A204.1 (cell line): ENCODE measurements around the gene GARIN5A.

Experiments
- FAIRE-seq: peaks from 2 replicates; lab custom pipeline; 2012; peaks lifted over from hg19 to GRCh38; lab: Jason Lieb, UNC

The GARIN5A gene

DNA sequence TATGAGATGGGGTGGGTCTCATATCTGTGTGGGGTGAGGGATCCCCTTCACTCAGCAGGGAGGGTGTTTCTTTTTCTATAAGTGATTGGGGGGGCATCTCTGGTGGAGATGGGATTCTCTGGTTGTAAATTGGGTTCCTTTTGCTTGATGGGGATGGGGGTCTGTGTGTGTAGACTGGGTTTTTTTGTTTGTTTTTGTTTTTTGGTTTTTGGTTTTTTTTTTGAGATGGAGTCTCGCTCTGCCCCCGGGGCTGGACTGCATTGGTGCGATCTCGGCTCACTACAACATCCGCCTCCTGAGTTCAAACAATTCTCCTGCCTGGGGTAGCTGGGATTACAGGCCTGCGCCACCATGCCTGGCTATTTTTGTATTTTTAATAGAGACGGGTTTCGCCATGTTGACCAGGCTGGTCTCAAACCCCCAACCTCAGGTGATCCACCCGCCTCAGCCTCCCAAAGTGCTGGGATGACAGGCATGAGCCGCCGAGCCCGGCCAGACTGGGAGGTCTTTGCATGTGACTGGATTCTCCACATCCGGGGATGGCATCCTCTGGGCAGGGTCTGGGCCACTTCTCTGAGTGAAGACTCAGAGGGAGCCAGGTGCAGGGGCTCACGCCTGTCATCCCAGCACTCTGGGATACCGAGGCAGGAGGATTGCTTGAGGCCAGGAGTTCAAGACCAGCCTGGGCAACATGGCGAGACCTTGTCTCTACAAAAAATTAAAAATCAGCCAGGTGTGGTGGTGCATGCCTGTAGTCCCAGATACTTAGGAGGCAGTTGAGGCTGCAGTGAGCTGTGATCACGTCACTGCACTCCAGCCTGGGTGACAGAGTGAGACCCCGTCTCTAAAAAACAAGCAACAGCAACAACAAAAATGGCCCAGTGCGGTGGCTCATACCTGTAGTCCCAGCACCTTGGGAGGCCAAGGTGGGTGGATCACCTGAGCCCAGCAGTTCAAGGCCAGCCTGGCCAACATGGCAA lies 43.2 kb downstream of the GARIN5A start:
- no peak for FAIRE-seq

DNA sequence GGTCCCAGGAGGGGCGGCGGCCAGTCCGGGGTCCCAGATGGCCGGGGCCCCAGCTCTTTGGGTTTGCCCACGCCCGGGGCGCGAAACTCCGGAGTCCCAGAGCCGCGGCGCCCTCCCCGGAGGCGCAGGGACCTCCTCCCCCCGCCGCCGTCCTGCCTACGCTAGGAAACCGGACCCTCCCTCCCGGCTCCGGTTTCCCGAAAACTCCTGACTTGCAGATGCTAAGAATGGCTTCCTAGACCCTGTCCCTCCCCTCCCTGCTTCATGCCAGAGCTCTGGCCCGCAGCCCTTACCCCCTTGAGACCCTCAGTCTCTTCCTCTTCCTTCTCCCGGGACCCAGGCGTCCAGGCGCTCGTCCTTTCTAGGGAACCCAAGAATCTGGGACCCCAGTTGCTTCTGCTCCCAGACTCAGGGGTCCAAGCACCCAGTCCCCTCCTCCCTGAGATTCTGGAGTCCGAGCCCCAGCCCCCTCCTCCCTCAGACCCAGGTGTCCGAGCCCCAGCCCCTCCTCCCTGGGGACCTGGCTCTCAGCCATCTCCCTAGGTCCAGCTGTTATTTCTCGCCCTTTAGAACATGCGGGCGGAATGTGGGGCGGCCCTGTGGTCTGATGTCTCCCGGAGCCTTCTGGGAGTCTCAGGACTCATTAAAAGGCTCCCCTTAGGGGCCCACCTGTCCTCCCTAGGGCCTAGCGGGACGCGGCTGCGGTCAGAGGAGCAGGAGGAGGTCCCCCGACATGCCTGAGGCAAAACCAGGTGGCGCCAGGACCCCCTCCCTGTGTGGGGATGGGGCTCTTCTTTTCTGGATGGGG lies 44.2 kb downstream of the GARIN5A start, which contains the start of gene MYBPC2:
Gene MYBPC2, plus strand, starts transcription at position 672 of the 808 bp plus-strand sequence. Its CDS starts 62 bp downstream, at position 734.
- no peak for FAIRE-seq

DNA sequence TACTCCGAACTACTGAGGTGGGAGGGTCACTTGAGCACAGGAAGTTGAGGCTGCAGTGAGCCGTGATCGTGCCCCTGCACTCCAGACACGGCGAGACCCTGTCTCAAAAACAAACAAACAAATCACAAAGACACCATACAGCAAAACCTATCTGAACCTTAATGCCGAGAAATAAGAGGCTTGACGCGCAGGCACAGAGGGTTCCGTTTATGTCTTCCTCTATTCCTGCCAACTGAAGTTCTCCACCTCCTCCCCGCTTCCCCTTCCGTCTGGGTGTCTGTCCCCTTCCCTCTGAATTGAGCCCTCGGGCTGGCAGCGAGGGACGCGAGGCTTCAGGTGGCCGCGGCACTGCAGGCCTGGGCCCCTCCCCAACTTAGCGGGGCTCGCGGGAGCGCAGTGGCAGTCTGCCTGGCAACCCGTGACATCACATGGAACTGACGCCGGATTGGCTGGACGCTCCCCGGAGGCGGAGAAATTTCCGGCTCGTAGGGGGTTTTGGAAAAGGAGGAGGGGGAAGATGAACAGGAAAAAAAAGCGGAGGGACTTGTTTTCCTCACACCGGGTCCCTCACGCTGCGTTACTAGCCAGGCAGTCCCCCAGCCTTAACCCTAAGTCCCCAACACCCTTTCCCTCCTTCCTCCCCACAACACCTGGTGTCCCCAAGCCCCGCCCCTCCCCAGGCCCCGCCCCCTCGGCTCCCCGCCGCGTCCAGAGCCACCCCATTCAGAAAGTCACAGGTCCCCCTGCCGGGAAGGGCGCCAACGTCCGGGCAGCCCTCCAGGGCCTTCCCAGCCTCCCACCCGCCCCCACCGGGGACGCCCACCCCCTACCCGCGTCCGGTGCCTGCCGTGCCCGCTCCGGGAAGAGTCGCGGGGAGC lies 45.1 kb downstream of the GARIN5A start:
- no peak for FAIRE-seq

DNA sequence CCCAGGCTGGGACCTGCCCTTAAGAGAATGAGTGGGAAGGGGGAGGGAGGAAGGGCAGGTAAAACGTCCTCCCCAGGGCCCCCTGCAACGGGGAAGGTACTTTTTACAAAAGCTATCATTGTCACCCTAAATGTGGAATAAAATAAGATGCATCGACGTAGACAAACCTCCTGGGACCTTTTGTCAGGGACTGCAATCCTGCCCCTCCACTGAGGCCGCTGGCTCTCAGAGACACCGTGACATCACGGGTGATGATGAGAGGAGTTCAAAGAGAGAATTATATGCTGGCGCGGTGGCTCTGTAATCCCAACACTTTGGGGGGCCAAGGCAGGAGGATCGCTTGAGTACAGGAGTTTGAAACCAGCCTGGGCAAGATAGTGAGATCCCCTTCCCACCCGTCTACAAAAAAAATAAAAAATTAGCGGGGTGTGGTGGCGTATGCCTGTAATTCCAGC lies 45.7 kb downstream of the GARIN5A start:
- FAIRE-seq: no peak

DNA sequence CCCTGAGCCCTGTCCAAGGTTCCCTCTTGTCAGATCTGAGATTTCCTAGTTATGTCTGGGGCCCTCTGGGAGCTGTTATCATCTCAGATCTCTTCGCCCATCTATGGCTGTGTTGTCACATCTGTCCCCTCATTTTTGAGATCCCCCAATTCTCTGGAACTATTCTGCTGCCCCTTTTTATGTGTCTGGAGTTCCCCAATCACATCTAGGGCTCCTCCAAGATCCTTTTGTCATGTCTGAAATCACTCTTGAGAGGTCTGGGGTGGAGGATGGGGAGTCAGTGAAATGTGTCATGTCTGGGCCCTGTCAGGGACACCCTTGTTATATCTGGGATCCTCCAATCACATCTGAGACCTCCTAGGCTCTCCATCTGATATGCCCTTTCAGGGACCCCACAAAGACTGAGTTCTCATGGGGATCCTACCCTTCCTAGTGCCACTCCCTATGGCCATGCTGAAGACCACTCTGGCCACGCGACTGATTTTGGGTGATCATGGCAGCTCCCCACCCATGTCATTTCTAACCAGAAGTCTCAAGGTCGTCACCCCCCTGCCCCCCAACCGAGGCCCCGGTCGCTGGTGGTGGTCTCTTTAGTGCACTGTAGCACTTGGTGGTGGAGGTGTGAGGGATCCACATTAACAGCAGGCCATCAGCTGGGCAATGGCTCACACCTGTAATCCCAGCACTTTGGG lies 47.7 kb downstream of the GARIN5A start:
- no peak for FAIRE-seq

DNA sequence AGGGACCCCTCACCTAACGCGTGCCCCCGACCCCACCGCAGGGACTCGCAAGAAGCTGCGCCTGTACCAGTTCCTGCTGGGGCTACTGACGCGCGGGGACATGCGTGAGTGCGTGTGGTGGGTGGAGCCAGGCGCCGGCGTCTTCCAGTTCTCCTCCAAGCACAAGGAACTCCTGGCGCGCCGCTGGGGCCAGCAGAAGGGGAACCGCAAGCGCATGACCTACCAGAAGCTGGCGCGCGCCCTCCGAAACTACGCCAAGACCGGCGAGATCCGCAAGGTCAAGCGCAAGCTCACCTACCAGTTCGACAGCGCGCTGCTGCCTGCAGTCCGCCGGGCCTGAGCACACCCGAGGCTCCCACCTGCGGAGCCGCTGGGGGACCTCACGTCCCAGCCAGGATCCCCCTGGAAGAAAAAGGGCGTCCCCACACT lies 48.6 kb downstream of the GARIN5A start:
- FAIRE-seq: no peak

DNA sequence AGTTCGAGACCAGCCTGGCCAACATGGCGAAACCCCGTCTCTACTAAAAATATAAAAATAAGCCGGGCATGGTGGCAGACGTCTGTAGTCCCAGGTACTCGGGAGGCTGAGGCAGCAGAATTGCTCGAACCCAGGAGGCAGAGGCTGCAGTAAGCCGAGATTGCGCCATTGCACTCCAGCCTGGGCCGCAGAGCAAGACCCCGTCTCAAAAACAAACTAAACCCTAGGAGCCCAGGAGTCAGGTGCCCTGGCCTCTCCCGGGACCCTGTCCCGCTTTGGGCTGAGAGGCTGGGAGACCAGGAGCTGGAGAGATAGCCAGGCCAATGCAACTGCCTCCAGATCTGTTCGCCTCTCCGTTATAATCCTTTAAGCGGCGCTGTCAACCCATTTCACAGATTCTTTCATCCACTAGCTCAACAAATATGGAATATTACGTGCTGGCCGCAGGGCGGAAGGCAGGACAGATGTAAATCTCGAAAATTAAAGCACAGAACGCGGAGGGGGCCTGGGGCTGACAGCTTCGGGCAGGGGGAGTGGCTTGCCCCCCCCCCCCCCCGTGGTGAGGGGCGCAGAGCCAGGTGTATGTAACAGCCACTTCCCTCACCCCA lies 49.2 kb downstream of the GARIN5A start:
- FAIRE-seq: no peak

DNA sequence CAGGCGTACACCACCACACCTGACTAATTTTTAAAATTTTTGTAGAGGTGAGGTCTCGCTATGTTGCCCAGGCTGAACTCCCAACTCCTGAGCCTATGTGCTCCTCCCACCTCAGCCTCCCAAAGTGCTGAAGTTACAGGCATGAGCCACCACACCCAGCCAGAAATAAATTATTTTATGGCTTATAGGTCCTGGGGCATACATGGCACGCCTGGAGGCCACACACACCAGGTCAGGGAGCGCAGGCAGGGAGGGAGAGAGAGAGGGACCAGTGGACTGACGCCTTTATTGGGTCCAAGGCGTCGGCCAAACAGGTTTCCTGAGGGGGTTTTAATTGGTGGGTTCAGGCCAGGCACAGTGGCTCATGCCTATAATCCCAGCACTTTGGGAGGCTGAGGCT lies 51.1 kb downstream of the GARIN5A start:
- no peak for FAIRE-seq

DNA sequence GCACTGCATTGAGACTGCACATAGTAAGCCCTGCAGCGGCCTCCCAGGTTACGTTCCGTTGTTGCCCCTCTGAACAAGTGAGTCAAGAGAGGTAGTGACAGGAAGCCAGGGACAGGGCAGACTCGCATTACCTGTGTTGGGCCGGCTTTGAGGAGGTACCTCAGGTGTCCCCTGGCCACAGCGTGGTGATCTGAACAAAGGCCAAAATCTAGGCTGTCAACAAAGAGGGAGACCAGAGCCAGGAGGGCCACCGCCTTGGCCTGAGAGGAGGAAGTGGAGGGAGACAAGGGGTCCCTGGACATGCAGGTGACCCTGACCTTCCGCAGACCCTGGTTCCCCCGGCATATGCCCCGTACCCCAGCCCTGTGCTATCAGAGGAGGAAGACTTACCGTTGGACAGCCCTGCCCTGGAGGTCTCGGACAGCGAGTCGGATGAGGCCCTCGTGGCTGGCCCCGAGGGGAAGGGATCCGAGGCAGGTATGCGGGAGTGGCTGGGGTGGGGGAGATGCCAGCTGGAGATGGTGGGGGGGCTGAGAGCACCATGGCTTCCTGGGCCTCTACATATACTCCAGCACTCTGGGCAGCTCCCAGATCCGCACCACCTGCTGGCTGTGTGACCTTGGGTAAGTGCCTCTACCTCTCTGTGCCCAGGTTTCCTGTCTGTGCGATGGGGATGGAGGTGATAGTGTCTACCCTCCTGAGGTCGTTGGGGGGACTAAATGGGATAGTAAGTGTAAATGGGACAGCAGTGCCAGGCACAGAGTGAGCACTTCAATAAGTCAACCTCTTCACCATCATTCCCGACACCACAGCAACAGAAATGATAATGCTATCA lies 53.2 kb downstream of the GARIN5A start:
- no peak for FAIRE-seq

DNA sequence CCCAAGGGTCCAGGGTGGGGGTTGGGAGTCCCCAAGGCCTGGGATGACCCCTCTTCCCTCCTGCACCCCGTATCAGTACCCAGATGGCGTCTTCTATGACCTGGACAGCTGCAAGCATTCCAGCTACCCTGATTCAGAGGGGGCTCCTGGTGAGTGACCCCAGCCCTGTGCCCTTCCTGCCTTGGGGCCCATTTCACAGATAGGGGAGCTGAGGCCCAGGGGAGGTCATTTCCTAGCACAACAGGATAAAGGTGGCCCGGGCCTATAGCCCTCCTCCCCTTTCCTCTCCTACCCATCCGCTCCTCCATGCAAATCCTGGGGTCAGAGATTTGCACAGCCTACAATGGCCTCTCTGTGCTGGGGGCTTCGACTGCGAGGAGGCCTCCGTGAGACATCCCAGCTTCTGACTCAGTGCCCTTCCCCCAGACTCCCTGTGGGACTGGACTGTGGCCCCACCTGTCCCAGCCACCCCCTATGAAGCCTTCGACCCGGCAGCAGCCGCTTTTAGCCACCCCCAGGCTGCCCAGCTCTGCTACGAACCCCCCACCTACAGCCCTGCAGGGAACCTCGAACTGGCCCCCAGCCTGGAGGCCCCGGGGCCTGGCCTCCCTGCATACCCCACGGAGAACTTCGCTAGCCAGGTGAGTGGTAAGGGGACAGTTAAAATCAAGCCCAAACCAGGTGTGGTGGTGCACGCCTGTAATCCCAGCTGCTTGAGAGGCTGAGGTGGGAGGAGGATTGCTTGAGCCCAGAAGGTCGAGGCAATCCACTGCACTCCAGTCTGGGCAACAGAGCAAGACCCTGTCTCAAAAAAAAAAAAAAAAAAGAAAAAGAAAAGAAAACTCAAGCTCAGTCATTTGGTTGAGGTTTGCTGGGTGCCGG lies 54.0 kb downstream of the GARIN5A start:
- no peak for FAIRE-seq

DNA sequence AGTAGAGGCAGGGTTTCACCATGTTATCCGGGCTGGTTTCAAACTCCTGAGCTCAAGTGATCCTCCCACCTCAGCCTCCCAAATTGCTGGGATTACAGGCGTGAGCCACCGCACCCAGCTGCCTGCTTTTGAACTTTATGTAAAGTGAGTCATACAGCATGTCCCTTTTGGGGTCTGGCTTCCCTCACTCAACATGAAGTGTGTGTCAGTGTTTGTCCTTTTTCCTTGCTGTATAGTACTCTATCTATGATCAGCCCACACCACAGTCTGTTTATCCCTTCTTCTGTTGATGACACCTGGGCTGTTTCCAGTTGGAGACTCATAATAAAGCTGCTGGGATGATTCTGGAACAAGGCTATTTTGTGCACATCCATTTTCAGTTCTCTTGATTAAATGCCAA lies 55.8 kb downstream of the GARIN5A start:
- no peak for FAIRE-seq

DNA sequence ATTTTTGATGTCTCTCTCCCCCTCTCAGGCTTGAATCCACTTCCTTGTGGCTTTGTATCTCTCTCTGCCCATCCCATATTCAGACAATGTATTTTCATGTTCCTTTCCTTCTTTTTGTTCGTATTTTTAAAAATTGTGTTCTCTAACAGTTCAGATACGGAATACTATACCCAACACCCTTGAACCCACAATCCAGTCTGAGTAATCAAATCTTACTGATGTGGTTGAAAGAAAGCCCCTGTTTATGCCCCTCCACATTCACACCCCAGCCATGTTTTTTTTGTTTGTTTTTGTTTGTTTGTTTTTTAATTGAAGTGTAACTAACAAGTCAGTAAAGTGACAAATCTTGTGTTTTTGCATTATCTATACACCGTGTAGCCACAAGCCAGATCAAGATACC lies 56.5 kb downstream of the GARIN5A start:
- FAIRE-seq: no peak

DNA sequence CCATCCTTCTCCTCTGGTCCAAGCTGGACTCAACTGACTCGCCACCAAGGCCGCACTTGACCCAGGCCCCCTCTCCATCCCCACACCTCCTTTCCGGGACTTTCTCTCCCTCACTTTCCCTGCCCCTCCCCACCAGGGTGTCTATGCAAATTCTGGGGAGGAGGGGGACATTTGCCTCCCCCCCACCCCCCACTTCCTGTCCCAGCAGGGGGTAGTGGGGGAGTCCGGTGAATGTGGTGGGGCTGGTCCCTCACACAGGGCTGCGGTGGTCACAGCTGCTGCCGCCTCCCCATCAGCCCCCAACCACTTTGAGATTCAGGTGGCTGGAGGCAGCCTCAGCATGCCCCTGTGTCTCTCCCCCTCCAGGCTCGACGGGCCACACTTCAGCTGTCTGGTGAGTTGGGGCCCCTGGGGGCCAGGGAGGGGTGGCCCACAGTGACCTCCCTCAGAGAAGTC lies 57.0 kb downstream of the GARIN5A start:
- no peak for FAIRE-seq

DNA sequence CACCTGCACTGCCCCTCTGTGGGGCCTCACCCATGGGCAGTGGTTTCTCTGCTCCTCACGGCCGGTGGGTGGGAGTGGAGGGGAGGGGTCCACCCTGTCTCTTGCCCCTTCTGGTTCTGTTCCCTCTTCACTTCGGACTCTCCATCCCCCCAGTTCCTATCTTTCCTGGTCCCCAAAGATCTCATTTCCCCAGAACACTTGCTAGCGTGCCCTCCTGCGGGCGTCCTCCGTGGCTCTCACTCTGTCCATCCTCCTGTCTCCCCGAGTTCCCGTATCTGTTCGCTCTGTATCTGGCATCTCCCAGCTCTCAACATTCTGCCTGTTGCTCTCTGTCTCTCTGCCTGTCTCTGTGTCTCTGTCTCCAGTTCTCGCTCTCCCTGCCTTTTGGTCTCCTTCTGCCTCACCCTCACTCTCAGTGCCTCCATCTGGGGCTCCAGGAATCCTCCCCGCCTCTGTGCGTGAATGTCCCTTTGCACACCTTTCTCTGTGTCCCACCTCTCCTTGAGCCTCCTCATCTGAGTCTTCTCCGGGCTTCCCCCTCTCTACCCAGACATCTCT lies 57.5 kb downstream of the GARIN5A start:
- FAIRE-seq: no peak

DNA sequence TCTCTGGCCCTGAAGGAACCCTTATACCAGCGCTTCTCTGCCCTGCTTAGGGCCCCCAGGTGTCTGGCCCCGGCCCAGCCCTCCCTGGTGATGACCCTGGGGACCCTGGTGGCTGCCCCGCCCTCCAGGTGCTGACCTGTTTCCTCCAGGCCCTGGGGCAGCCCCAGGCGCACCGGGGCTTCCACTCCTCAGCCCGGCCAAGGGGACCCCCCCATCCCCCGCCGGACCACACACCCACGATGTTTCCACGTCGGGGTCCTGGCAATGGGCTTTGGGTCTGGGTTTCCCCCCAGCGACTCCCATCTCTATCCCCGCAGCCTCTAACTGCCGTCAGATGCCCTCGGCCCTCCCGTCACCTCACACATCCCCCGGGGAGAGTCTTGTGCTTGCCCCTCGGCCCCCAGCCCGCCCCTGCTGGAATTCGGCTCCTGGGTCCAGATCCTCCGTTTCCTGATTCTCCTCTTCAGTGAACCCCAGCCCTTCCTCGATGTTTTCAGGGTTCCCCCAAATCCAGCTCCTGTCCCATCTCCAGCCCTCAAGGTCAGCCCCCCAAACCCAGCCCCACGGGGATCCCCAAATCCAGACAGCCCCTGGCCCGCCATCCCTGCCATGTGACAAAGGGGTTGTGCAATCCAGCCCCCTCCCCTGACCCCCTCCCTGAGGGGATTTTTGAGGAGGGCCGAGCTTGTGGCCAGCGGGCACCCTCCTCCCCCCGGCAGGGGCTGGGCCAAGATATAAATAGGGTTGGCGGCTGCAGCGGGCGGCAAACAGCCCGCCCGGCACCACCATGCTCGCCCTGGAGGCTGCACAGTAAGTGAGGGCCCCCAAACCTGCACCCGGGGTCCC lies 58.2 kb downstream of the GARIN5A start, which contains the start of gene SPIB:
Gene SPIB, plus strand, starts transcription at position 763 of the 846 bp plus-strand sequence. Its CDS starts 25 bp downstream, at position 788.
- no peak for FAIRE-seq

DNA sequence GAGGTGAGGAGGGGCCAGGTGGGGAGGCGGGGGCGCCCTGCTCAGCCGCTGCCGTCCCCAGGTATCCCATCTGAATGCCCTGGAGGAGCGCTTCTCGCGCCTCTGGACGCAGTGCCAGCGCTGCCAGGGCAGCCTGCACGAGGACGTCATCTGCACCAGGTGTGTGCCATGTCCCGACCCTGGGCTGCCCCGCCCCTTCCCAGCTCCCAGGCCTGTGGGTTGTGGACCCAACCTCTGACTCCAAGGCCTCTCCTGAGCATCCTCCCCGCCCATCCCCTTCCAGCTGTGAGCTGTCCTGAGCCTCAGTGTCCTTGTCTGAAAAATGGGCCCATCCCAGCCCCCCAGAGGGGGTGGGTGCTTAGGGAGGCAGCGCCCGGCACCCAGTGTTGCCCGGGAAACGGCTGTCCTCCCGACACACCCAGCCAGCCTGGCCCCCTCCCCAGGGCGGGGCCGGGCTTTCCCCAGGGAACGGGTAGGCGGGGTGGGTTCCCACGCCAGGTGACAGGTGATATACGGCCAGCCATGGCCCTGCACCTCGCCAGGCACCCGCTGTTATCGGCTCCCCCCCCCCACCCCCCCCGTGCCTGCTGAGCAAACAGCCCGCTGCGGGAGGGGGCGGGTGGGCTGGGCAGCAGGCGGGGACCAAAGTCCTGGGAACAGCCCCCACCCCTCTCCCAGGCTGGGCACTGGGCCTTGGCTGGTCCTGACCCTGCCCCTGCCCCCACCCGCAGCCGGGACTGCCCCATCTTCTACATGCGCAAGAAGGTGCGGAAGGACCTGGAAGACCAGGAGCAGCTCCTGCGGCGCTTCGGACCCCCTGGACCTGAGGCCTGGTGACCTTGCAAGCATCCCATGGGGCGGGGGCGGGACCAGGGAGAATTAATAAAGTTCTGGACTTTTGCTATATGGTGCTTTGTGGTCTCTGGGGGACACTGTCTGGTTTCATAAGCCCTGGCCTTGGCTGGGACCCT lies 59.3 kb downstream of the GARIN5A start:
- no peak for FAIRE-seq
